H9 (cell line): ENCODE measurements around the gene NKX2-2. TPM values are rescaled to one million over a fixed set of nuclear protein-coding genes. Genes with fewer than 3 reads are reported as not detected.

Experiments used
- DNase-seq: peaks from one replicate; pipeline ENCODE4 v3.0.0-alpha.2; 2017
- H2AFZ ChIP-seq: one replicate; pipeline ENCODE4 v1.6.1; 2013; ENCODE audit warnings: mild to moderate bottlenecking, low read length, control low read depth, moderate library complexity
- H2AK5ac ChIP-seq: 2 replicates; pipeline ENCODE4 v1.6.1; 2013; ENCODE audit warnings: low read length, control low read depth, mixed read lengths; ENCODE audit not compliant: insufficient read length
- H2BK120ac ChIP-seq: one replicate; pipeline ENCODE4 v1.6.1; 2013; ENCODE audit warnings: low read depth, mild to moderate bottlenecking, low read length, control low read depth, inconsistent platforms; ENCODE audit not compliant: poor library complexity, severe bottlenecking
- H2BK12ac ChIP-seq: 2 replicates; pipeline ENCODE4 v1.6.1; 2013; ENCODE audit warnings: low read length, control low read depth, mixed read lengths, low read depth; ENCODE audit not compliant: insufficient read length
- H2BK15ac ChIP-seq: 2 replicates; pipeline ENCODE4 v1.6.1; 2013; ENCODE audit warnings: low read depth, low read length, control low read depth
- H2BK20ac ChIP-seq: one replicate; pipeline ENCODE4 v1.6.1; 2013; ENCODE audit warnings: low read depth, mild to moderate bottlenecking, low read length, control low read depth, inconsistent platforms; ENCODE audit not compliant: poor library complexity, severe bottlenecking
- H2BK5ac ChIP-seq: 2 replicates; pipeline ENCODE4 v1.6.1; 2013; ENCODE audit warnings: low read length, control low read depth, mixed read lengths; ENCODE audit not compliant: insufficient read length
- H3K14ac ChIP-seq: 2 replicates; pipeline ENCODE4 v1.6.1; 2013; ENCODE audit warnings: low read length, control low read depth; ENCODE audit not compliant: insufficient read depth
- H3K18ac ChIP-seq: 2 replicates; pipeline ENCODE4 v1.6.1; 2013; ENCODE audit warnings: low read depth, mild to moderate bottlenecking, mixed read lengths, low read length, control low read depth; ENCODE audit not compliant: insufficient read length
- H3K23ac ChIP-seq: 2 replicates; pipeline ENCODE4 v1.6.1; 2013; ENCODE audit warnings: low read length, control low read depth, mixed read lengths, low read depth; ENCODE audit not compliant: insufficient read length
- H3K23me2 ChIP-seq: 2 replicates; pipeline ENCODE4 v1.6.1; 2013; ENCODE audit warnings: low read depth, mild to moderate bottlenecking, mixed read lengths, low read length, control low read depth; ENCODE audit not compliant: insufficient read length, poor library complexity, severe bottlenecking
- H3K27ac ChIP-seq: 2 replicates; pipeline ENCODE4 v1.5.1; 2013; ENCODE audit warnings: low read length, control low read depth, mixed read lengths, low read depth; ENCODE audit not compliant: insufficient read length
- H3K27me3 ChIP-seq: 2 replicates; pipeline ENCODE4 v1.6.1; 2013; ENCODE audit warnings: low read length, control low read depth, inconsistent platforms; ENCODE audit not compliant: insufficient read depth
- H3K4ac ChIP-seq: 2 replicates; pipeline ENCODE4 v1.6.1; 2013; ENCODE audit warnings: low read depth, mild to moderate bottlenecking, control low read depth, inconsistent platforms, low read length, moderate library complexity
- H3K4me1 ChIP-seq: 2 replicates; pipeline ENCODE4 v1.6.1; 2013; ENCODE audit warnings: low read length, control low read depth, inconsistent platforms; ENCODE audit not compliant: insufficient read depth
- H3K4me2 ChIP-seq: 2 replicates; pipeline ENCODE4 v1.6.1; 2013; ENCODE audit warnings: low read length, control low read depth, mixed read lengths; ENCODE audit not compliant: insufficient read length, insufficient read depth
- H3K56ac ChIP-seq: 2 replicates; pipeline ENCODE4 v1.6.1; 2013; ENCODE audit warnings: low read depth, mild to moderate bottlenecking, mixed read lengths, low read length, control low read depth; ENCODE audit not compliant: insufficient read length
- H3K79me1 ChIP-seq: 2 replicates; pipeline ENCODE4 v1.6.1; 2013; ENCODE audit warnings: low read depth, mild to moderate bottlenecking, moderate library complexity, low read length, control low read depth, inconsistent platforms; ENCODE audit not compliant: insufficient read depth, poor library complexity, severe bottlenecking
- H3K79me2 ChIP-seq: 2 replicates; pipeline ENCODE4 v1.6.1; 2013; ENCODE audit warnings: low read length, control low read depth, inconsistent platforms; ENCODE audit not compliant: insufficient read depth
- H3K9ac ChIP-seq: 2 replicates; pipeline ENCODE4 v1.6.1; 2013; ENCODE audit warnings: low read length, control low read depth, mixed read lengths; ENCODE audit not compliant: insufficient read length; ENCODE audit errors: extremely low read depth
- H3K9me3 ChIP-seq: one replicate; pipeline ENCODE4 v1.6.1; 2013; ENCODE audit warnings: low read depth, low read length, inconsistent platforms; ENCODE audit not compliant: control insufficient read depth
- H3T11ph ChIP-seq: one replicate; pipeline ENCODE4 v1.6.1; 2013; ENCODE audit warnings: mild to moderate bottlenecking, low read length, control low read depth, inconsistent platforms
- H4K20me1 ChIP-seq: one replicate; pipeline ENCODE4 v1.6.1; 2013; ENCODE audit not compliant: control insufficient read depth, insufficient read length, insufficient read depth
- H4K5ac ChIP-seq: 2 replicates; pipeline ENCODE4 v1.6.1; 2013; ENCODE audit warnings: low read depth, mild to moderate bottlenecking, mixed read lengths, low read length, control low read depth; ENCODE audit not compliant: insufficient read length
- H4K8ac ChIP-seq: replicated peaks from 2 replicates; pipeline ENCODE4 v1.6.1; 2013; ENCODE audit warnings: low read length, control low read depth, mixed read lengths, low read depth; ENCODE audit not compliant: insufficient read length
- H4K91ac ChIP-seq: 2 replicates; pipeline ENCODE4 v1.6.1; 2013; ENCODE audit warnings: low read depth, mild to moderate bottlenecking, moderate library complexity, mixed read lengths, low read length, control low read depth; ENCODE audit not compliant: insufficient read length
- H3K27ac Mint-ChIP-seq, 3 experiments: 2 replicates in 2 of 3; 3 replicates in 1 of 3; pipeline ENCODE4 v1.8.0; 2020 to 2021; ENCODE audit warnings: mixed read lengths in 3 of 3, mild to moderate bottlenecking in 1 of 3, moderate library complexity in 1 of 3
- H3K27me3 Mint-ChIP-seq: 2 replicates; pipeline ENCODE4 v1.8.0; 2021; ENCODE audit warnings: low read depth, mild to moderate bottlenecking, moderate library complexity, mixed read lengths
- H3K36me3 Mint-ChIP-seq, 3 experiments: 2 replicates in 2 of 3; 3 replicates in 1 of 3; pipeline ENCODE4 v1.8.0; 2020 to 2021; ENCODE audit warnings: low read depth in 3 of 3, mixed read lengths in 3 of 3; ENCODE audit not compliant: insufficient read depth in 1 of 3
- H3K4me1 Mint-ChIP-seq, 2 experiments: 2 replicates each; pipeline ENCODE4 v1.8.0; 2020; ENCODE audit warnings: mixed read lengths in 2 of 2
- H3K4me3 Mint-ChIP-seq, 2 experiments: 2 replicates in 1 of 2; 3 replicates in 1 of 2; pipeline ENCODE4 v1.8.0; 2020 to 2021; ENCODE audit warnings: mild to moderate bottlenecking in 2 of 2, mixed read lengths in 2 of 2, moderate library complexity in 1 of 2
- H3K9me3 Mint-ChIP-seq, 2 experiments: 2 replicates in 1 of 2; 3 replicates in 1 of 2; pipeline ENCODE4 v1.8.0; 2020; ENCODE audit warnings: mild to moderate bottlenecking in 2 of 2, mixed read lengths in 2 of 2, moderate library complexity in 1 of 2
- WGBS: extraction: QIAGEN DNeasy Blood & Tissue Kit; methylation state at CpG from one replicate; pipeline ENCODE4 v1.1.7; 2013; ENCODE audit warnings: missing lambda C conversion rate, low lambda C conversion rate, mixed read lengths; ENCODE audit not compliant: insufficient read length; ENCODE audit errors: extremely low coverage; 5-methylcytosine and 5-hydroxymethylcytosine counted together
- total RNA-seq: library from RNA; stranded (reverse); gene quantifications from 2 replicates; pipeline ENCODE4 v1.2.1, GENCODE V29; 2021
- TF ChIP-seq, protein P1 (sequence below): fragments of 200-600 bp; sonication (generic); conservative IDR thresholded peaks from 3 replicates; pipeline ENCODE4 v1.8.0; 2021; ENCODE audit warnings: antibody characterized with exemption, mild to moderate bottlenecking

Gene NKX2-2
- total RNA-seq, 1 experiment from 2014 or later = not detected

GRCh38 chr20:21515300-21516179 lies 1.7 kb upstream of the NKX2-2 start:
- peaks cover 98% of the 10 kb centered on the region for H3K27me3 Mint-ChIP-seq
- H2BK15ac ChIP-seq = no peak overlapping the region
- H3K18ac ChIP-seq = no peak overlapping the region
- peak overlapping the region; percentile 41 for H3K4me2 ChIP-seq
- no peak overlapping the region for H2BK20ac ChIP-seq
- no peaks in the 10 kb centered on the region for H3K9me3 ChIP-seq
- no peak overlapping the region for H4K91ac ChIP-seq
- H2BK5ac ChIP-seq = no peak overlapping the region
- WGBS = no CpG with 5 or more reads among the region's 61 CpGs
- H3K14ac ChIP-seq = no peak overlapping the region; the same call in 1 of the 2 replicates
- TF ChIP-seq, protein P1, sequence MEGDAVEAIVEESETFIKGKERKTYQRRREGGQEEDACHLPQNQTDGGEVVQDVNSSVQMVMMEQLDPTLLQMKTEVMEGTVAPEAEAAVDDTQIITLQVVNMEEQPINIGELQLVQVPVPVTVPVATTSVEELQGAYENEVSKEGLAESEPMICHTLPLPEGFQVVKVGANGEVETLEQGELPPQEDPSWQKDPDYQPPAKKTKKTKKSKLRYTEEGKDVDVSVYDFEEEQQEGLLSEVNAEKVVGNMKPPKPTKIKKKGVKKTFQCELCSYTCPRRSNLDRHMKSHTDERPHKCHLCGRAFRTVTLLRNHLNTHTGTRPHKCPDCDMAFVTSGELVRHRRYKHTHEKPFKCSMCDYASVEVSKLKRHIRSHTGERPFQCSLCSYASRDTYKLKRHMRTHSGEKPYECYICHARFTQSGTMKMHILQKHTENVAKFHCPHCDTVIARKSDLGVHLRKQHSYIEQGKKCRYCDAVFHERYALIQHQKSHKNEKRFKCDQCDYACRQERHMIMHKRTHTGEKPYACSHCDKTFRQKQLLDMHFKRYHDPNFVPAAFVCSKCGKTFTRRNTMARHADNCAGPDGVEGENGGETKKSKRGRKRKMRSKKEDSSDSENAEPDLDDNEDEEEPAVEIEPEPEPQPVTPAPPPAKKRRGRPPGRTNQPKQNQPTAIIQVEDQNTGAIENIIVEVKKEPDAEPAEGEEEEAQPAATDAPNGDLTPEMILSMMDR = no peak
- H3K9ac ChIP-seq = no peak overlapping the region
- no peak overlapping the region for H3K56ac ChIP-seq
- H2AK5ac ChIP-seq = no peak overlapping the region
- no peaks in the 10 kb centered on the region for H3K79me1 ChIP-seq
- H3T11ph ChIP-seq = no peak overlapping the region
- no peak overlapping the region for H3K27ac ChIP-seq
- no peak overlapping the region for H3K23ac ChIP-seq
- H3K79me2 ChIP-seq = no peaks in the 10 kb centered on the region
- H3K4me3 Mint-ChIP-seq = peak overlapping the region; percentile 24 to 75; a peak in 4 of 5 replicates
- peaks cover 2% of the 10 kb centered on the region; the same call in 1 of the 2 replicates for H3K4me1 ChIP-seq
- no peaks in the 10 kb centered on the region for H3K36me3 Mint-ChIP-seq
- no peak overlapping the region for H2BK12ac ChIP-seq
- peaks cover 44 to 57% of the 10 kb centered on the region in 2 experiments for H3K4me1 Mint-ChIP-seq
- no peak overlapping the region for H4K8ac ChIP-seq
- H2AFZ ChIP-seq = no peak overlapping the region
- H3K4ac ChIP-seq = no peak overlapping the region
- no peaks in the 10 kb centered on the region for H4K20me1 ChIP-seq
- no peak overlapping the region for H2BK120ac ChIP-seq
- H3K9me3 Mint-ChIP-seq = peaks cover 0 to 2% of the 10 kb centered on the region in 2 experiments; a peak in 2 of 5 replicates
- H3K27me3 ChIP-seq = peaks cover 80% of the 10 kb centered on the region
- H4K5ac ChIP-seq = no peak overlapping the region
- no peak overlapping the region for H3K27ac Mint-ChIP-seq
- no peak for DNase-seq
- peaks cover 24% of the 10 kb centered on the region for H3K23me2 ChIP-seq
